GM18951 (cell line): ENCODE results near the gene ABCG8.

Source experiments
- POLR2A ChIP-seq: IDR thresholded peaks from 4 replicates; pipeline ENCODE4 v1.6.1; 2011; ENCODE audit warnings: mild to moderate bottlenecking; ENCODE audit not compliant: insufficient read length, insufficient read depth; ENCODE audit errors: extremely low read depth
- in situ Hi-C: fragments of 300-500 bp; cut with MboI; formaldehyde crosslinking; loops from one replicate; pipeline ENCODE4 v1.12.0; 2022; ENCODE audit warnings: low sequenced_read_pairs, mixed read lengths, inconsistent platforms; ENCODE audit not compliant: unreplicated experiment

The ABCG8 gene

GRCh38 chr2:43838560-43839267 lies at the start of gene ABCG8, which contains the start of gene ABCG5:
ABCG8 (plus strand) TSS chr2:43838971; CDS start chr2:43839054, 83 bp downstream.
ABCG5 (minus strand) TSS chr2:43838839; CDS start chr2:43838679, 160 bp downstream.
- no peak for TF ChIP-seq POLR2A
- in situ Hi-C loops = no loop called here

- no peak for TF ChIP-seq POLR2A
- in situ Hi-C loops = no loop called here
Measured at GRCh38 chr2:43790147-43790546, 48.6 kb upstream of the ABCG8 start.

- in situ Hi-C loops = no loop called here
Measured at GRCh38 chr2:43791035-43791765, 47.6 kb upstream of the ABCG8 start.

GRCh38 chr2:43792653-43793052 lies 46.1 kb upstream of the ABCG8 start:
- TF ChIP-seq POLR2A = no peak
- in situ Hi-C loops = no loop called here

More at GRCh38 chr2:43791035-43791765, 47.6 kb upstream of the ABCG8 start:
- TF ChIP-seq POLR2A = no peak

GRCh38 chr2:43794956-43795355 lies 43.8 kb upstream of the ABCG8 start:
- no peak for TF ChIP-seq POLR2A
- in situ Hi-C loops = no loop called here

- no peak for TF ChIP-seq POLR2A
- in situ Hi-C loops = no loop called here
Measured at GRCh38 chr2:43796206-43796605, 42.6 kb upstream of the ABCG8 start.

- in situ Hi-C loops = no loop called here
- no peak for TF ChIP-seq POLR2A
Measured at GRCh38 chr2:43798300-43798699, 40.5 kb upstream of the ABCG8 start.

GRCh38 chr2:43800894-43801293 lies 37.9 kb upstream of the ABCG8 start:
- no peak for TF ChIP-seq POLR2A
- in situ Hi-C loops = no loop called here

- no peak for TF ChIP-seq POLR2A
- in situ Hi-C loops = no loop called here
Measured at GRCh38 chr2:43802135-43802534, 36.6 kb upstream of the ABCG8 start.

GRCh38 chr2:43803113-43803512 lies 35.7 kb upstream of the ABCG8 start:
- no peak for TF ChIP-seq POLR2A
- in situ Hi-C loops = no loop called here

GRCh38 chr2:43806719-43807031 lies 32.1 kb upstream of the ABCG8 start:
- TF ChIP-seq POLR2A = no peak
- in situ Hi-C loops = no loop called here

GRCh38 chr2:43810452-43810851 lies 28.3 kb upstream of the ABCG8 start:
- no peak for TF ChIP-seq POLR2A
- in situ Hi-C loops = no loop called here

GRCh38 chr2:43810888-43811287 lies 27.9 kb upstream of the ABCG8 start:
- TF ChIP-seq POLR2A = no peak
- in situ Hi-C loops = no loop called here

GRCh38 chr2:43812006-43812405 lies 26.8 kb upstream of the ABCG8 start:
- TF ChIP-seq POLR2A = no peak
- in situ Hi-C loops = no loop called here
